BJ (cell line): ENCODE measurements around the gene CD33. TPM values are rescaled to one million over a fixed set of nuclear protein-coding genes. Genes with fewer than 3 reads are reported as not detected.

Experiments
- polyA plus RNA-seq: library from polyadenylated mRNA; depleted of rRNA; stranded (reverse); fragments of >200 nt; gene quantifications from 2 replicates; pipeline ENCODE4 v1.2.3, GENCODE V29; 2011; rRNA removed
- small RNA-seq: library from RNA; depleted of rRNA; stranded (forward); fragments of <200 nt; gene quantifications from one replicate; pipeline ENCODE3, GENCODE V24; 2012; ENCODE audit warnings: low replicate concordance, low read depth; ENCODE audit not compliant: insufficient read length

CD33 gene
- polyA plus RNA-seq, 1 experiment: not detected

Small RNA genes lying within 50 kb of the gene (small RNA-seq; reads per million reads assigned to genes)
- gene MIR8074: not detected

Other genes with a start within 250 kb of the CD33 start
- gene KLK7, start 241.2 kb upstream of the CD33 start, polyA plus RNA-seq: not detected in 2 replicates
- not detected in 2 replicates for gene KLK8, start 223.5 kb upstream of the CD33 start, polyA plus RNA-seq
- not detected in 2 replicates for gene KLK10, start 205.4 kb upstream of the CD33 start, polyA plus RNA-seq
- gene KLK11, start 198.5 kb upstream of the CD33 start, polyA plus RNA-seq: not detected in 2 replicates
- not detected in 2 replicates for gene KLK12, start 190.1 kb upstream of the CD33 start, polyA plus RNA-seq
- gene KLK13, start 160.0 kb upstream of the CD33 start, polyA plus RNA-seq: not detected in 2 replicates
- 0.06 TPM in 1 of 2 replicates, not detected in the other for gene KLK14, start 142.2 kb upstream of the CD33 start, polyA plus RNA-seq
- 2.3 and 3.3 TPM in 2 replicates for gene CTU1, start 116.7 kb upstream of the CD33 start, polyA plus RNA-seq
- not detected in 2 replicates for gene SIGLEC9, start 100.2 kb upstream of the CD33 start, polyA plus RNA-seq
- not detected in 2 replicates for gene SIGLEC7, start 82.8 kb upstream of the CD33 start, polyA plus RNA-seq
- gene SIGLECL1, start 26.0 kb downstream of the CD33 start, polyA plus RNA-seq: not detected in 2 replicates
- not detected in 2 replicates for gene IGLON5, start 86.6 kb downstream of the CD33 start, polyA plus RNA-seq
- gene VSIG10L, start 117.1 kb downstream of the CD33 start, polyA plus RNA-seq: 0.93 and 1.5 TPM in 2 replicates
- 92.8 and 149 TPM in 2 replicates for gene ETFB, start 141.3 kb downstream of the CD33 start, polyA plus RNA-seq
- 0.12 TPM in 1 of 2 replicates, not detected in the other for gene CLDND2, start 143.9 kb downstream of the CD33 start, polyA plus RNA-seq
- not detected in 2 replicates for gene NKG7, start 147.6 kb downstream of the CD33 start, polyA plus RNA-seq
- not detected in 2 replicates for gene LIM2, start 162.9 kb downstream of the CD33 start, polyA plus RNA-seq
- not detected in 2 replicates for gene C19orf84, start 165.5 kb downstream of the CD33 start, polyA plus RNA-seq
- not detected in 2 replicates for gene SIGLEC10, start 192.6 kb downstream of the CD33 start, polyA plus RNA-seq
- not detected in 2 replicates for gene SIGLEC8, start 233.4 kb downstream of the CD33 start, polyA plus RNA-seq